ENCODE results near the gene YARS2. TPM values are rescaled to one million over a fixed set of nuclear protein-coding genes. Genes with fewer than 3 reads are reported as not detected.
"Not testable (repeated sequence)": the region's sequence is repeated elsewhere in the genome, so short reads cannot be mapped to it uniquely, and the experiment has no call there.

The YARS2 gene
- total RNA-seq, 6 experiments from 2014 or later: 6.9 to 19.4 (median 9.0) TPM

DNA sequence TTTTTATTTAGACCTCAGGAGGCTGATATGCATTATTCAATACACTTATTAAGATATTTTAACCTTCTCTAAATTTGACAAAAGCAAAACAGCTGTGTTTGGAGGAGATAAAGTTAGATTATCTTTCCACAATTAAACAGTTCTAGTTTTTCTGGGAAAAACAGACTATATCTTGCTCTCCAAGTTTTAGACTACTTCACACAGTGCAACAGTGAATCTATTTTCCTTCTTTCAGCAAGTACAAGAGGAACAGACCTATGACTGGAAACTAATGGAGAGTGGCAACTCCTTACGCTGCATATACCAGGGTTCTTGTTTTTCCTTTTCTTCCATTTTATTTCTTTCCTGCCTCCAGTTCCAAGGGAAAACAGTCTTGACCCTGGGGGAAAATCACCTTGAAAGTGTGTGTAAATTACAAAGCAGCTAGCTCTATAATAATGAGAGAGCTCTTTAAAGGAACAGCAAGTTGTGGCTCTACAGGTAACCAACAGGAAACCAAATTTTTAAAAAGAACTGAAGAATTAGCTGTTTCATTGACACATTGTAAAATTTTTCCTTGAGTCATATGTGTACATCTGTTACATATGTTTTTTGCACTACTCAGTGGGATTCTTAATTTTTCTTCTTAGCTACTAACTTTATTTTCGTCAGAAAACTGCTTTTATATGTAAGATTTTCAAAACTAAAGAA lies 49.2 kb downstream of the YARS2 start:
- no peaks in the 10 kb centered on the region for H3K27me3 ChIP-seq
- H3K36me3 ChIP-seq: peaks cover 0 to 7% (median 4%) of the 10 kb centered on the region in 4 donors
- TF ChIP-seq, protein P1, sequence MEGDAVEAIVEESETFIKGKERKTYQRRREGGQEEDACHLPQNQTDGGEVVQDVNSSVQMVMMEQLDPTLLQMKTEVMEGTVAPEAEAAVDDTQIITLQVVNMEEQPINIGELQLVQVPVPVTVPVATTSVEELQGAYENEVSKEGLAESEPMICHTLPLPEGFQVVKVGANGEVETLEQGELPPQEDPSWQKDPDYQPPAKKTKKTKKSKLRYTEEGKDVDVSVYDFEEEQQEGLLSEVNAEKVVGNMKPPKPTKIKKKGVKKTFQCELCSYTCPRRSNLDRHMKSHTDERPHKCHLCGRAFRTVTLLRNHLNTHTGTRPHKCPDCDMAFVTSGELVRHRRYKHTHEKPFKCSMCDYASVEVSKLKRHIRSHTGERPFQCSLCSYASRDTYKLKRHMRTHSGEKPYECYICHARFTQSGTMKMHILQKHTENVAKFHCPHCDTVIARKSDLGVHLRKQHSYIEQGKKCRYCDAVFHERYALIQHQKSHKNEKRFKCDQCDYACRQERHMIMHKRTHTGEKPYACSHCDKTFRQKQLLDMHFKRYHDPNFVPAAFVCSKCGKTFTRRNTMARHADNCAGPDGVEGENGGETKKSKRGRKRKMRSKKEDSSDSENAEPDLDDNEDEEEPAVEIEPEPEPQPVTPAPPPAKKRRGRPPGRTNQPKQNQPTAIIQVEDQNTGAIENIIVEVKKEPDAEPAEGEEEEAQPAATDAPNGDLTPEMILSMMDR (IDR thresholded peaks at IDR 0.05): no peak
- no peak for TF ChIP-seq POLR2A (IDR thresholded peaks at IDR 0.05)
- no peak overlapping the region for H3K4me3 ChIP-seq
- H3K27ac ChIP-seq: no peak overlapping the region
- no peaks in the 10 kb centered on the region for H3K9me3 ChIP-seq
- ATAC-seq (no peak), DNase-seq (no peak)
- 91% methylated on average over 2 of the region's 2 CpGs for WGBS (ENCODE audit: insufficient coverage, low coverage, low lambda C conversion rate, missing lambda C conversion rate)
- intact Hi-C loops (cut with DNase I): no loop called here
- H3K4me1 ChIP-seq: no peaks in the 10 kb centered on the region

DNA sequence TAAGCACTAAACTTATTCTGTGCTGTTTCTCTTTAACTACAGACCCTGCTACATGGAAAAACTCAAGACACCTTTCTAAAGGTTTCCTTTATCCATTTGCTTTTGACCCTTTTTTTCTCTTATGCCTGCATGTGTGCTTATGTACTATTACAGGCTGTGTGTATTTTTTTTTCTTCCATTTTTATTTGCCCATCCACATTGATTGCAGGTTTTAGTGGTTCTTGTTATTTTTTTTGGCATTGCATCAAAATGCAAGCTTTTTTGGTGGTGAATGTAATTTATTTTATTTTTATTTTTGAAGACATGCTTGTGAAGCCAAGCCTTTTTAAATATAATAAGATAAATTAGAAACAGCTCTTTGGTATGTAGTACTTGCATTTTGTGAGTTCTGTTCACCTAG lies 49.9 kb downstream of the YARS2 start:
- DNase-seq (no peak), ATAC-seq (no peak)
- H3K4me1 ChIP-seq: no peaks in the 10 kb centered on the region
- H3K27me3 ChIP-seq: no peaks in the 10 kb centered on the region
- no peaks in the 10 kb centered on the region for H3K9me3 ChIP-seq
- H3K36me3 ChIP-seq: peaks cover 0 to 7% (median 4%) of the 10 kb centered on the region in 4 donors
- H3K4me3 ChIP-seq: no peak overlapping the region
- TF ChIP-seq POLR2A (IDR thresholded peaks at IDR 0.05): no peak
- TF ChIP-seq, protein P1 (IDR thresholded peaks at IDR 0.05): no peak
- no peak overlapping the region for H3K27ac ChIP-seq
- intact Hi-C loops (cut with DNase I): no loop called here

DNA sequence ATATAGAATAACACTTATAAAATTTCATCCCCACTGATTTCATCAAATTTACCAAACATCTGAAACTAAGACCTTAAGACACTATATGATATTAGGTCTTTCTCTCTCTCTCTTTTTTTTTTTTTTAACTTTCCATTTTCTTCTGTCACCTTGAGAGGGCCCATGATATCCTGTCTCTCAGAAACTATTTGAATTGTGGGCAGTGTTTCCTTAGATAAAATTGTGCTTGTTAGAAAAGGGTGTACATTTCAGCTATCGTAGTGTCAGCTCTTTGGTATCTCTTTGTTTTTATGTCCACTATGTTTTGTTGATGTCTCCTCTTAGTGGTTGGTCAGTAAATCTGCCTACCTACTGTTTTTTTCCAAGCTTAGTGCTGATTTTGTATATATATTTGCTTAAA lies 52.8 kb downstream of the YARS2 start:
- DNase-seq (no peak), ATAC-seq (no peak)
- TF ChIP-seq POLR2A (IDR thresholded peaks at IDR 0.05): no peak
- TF ChIP-seq, protein P1 (IDR thresholded peaks at IDR 0.05): no peak
- Histone ChIP-seq H3K4me1 (no peaks in the 10 kb centered on the region), H3K27me3 (no peaks in the 10 kb centered on the region), H3K36me3 (peaks cover 0 to 5% (median 3%) of the 10 kb centered on the region in 4 donors), H3K27ac (no peak overlapping the region), H3K4me3 (no peak overlapping the region), H3K9me3 (no peaks in the 10 kb centered on the region)
- 92% methylated on average over 1 of the region's 1 CpG for WGBS (ENCODE audit: insufficient coverage, low coverage, low lambda C conversion rate, missing lambda C conversion rate)
- intact Hi-C loops (cut with DNase I): no loop called here

DNA sequence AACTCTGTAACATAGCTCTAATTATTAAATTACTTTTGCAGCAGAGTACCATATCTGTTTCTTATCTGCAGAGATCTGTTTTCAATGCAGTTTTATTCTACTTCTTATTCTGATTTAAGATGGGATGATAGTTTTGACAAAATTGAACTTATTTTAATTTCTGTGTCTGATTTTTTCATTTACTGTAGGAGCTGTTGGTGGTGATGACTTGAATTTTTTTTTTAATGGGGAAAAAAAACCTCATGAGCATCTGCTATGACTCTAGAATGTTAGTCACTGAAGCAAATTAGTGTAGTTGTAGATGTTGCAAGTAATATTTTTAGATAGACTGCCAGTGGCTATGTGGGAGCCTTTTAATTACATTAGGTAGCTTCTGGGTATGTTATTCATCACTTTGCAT lies 53.2 kb downstream of the YARS2 start:
- Histone ChIP-seq H3K27me3 (no peaks in the 10 kb centered on the region), H3K36me3 (peaks cover 0 to 3% (median 2%) of the 10 kb centered on the region in 4 donors), H3K4me3 (no peak overlapping the region), H3K27ac (no peak overlapping the region), H3K4me1 (no peaks in the 10 kb centered on the region), H3K9me3 (no peaks in the 10 kb centered on the region)
- no peak for TF ChIP-seq POLR2A (IDR thresholded peaks at IDR 0.05)
- TF ChIP-seq, protein P1 (IDR thresholded peaks at IDR 0.05): no peak
- intact Hi-C loops (cut with DNase I): no loop called here
- ATAC-seq (no peak), DNase-seq (no peak)

DNA sequence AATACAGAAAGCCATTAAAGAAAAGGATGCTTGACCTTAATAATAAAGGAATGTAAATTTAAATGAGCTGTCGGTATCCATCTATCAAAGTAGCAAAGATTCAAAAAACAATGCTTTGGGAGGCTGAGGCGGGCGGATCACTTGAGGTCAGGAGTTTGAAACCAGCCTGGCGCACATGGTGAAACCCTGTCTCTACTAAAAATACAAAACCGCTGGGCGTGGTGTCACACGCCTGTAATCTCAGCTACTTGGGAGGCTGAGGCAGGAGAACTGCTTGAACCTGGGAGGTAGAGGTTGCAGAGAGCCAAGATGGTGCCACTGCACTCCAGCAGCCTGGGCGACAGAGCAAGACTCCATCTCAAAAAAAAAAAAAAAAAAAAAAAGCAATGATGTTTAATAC lies 56.3 kb downstream of the YARS2 start:
- 93% methylated on average over 7 of the region's 8 CpGs for WGBS (ENCODE audit: insufficient coverage, low coverage, low lambda C conversion rate, missing lambda C conversion rate)
- H3K4me3 ChIP-seq; ATAC-seq; DNase-seq; H3K4me1 ChIP-seq; H3K36me3 ChIP-seq; H3K27ac ChIP-seq; H3K27me3 ChIP-seq; H3K9me3 ChIP-seq; intact Hi-C loops (cut with DNase I): not testable (repeated sequence)
